Progenitor cell of endocrine pancreas (in vitro differentiated cells): ENCODE data around the gene ZDHHC9. TPM values are rescaled to one million over a fixed set of nuclear protein-coding genes. Genes with fewer than 3 reads are reported as not detected.

Experiments
- DNase-seq: peaks from one replicate; pipeline ENCODE4 v3.0.0; 2021; ENCODE audit warnings: low spot score; ENCODE audit not compliant: unreplicated experiment
- H3K27ac Mint-ChIP-seq: 2 replicates; pipeline ENCODE4 v1.8.0; 2021; ENCODE audit warnings: mild to moderate bottlenecking, moderate library complexity, mixed read lengths
- H3K27me3 Mint-ChIP-seq: 2 replicates; pipeline ENCODE4 v1.8.0; 2021; ENCODE audit warnings: mixed read lengths
- H3K36me3 Mint-ChIP-seq: 2 replicates; pipeline ENCODE4 v1.8.0; 2022; ENCODE audit warnings: mixed read lengths; ENCODE audit not compliant: insufficient read depth
- H3K4me1 Mint-ChIP-seq: 2 replicates; pipeline ENCODE4 v1.8.0; 2021; ENCODE audit warnings: low read depth, mixed read lengths
- H3K4me3 Mint-ChIP-seq: 2 replicates; pipeline ENCODE4 v1.8.0; 2021; ENCODE audit warnings: low read depth, mild to moderate bottlenecking, moderate library complexity, mixed read lengths
- H3K9me3 Mint-ChIP-seq: 2 replicates; pipeline ENCODE4 v1.8.0; 2021; ENCODE audit warnings: low read depth, mixed read lengths
- total RNA-seq: library from RNA; stranded (reverse); gene quantifications from 2 replicates; pipeline ENCODE4 v1.2.1, GENCODE V29; 2021
- TF ChIP-seq, protein P1 (sequence below): fragments of 200-600 bp; sonication (generic); IDR thresholded peaks from one replicate; pipeline ENCODE4 v1.5.0; 2021; ENCODE audit warnings: antibody characterized with exemption, mild to moderate bottlenecking; ENCODE audit not compliant: unreplicated experiment

Gene ZDHHC9
- total RNA-seq, 1 donor from 2014 or later, result 34.0 TPM

DNA sequence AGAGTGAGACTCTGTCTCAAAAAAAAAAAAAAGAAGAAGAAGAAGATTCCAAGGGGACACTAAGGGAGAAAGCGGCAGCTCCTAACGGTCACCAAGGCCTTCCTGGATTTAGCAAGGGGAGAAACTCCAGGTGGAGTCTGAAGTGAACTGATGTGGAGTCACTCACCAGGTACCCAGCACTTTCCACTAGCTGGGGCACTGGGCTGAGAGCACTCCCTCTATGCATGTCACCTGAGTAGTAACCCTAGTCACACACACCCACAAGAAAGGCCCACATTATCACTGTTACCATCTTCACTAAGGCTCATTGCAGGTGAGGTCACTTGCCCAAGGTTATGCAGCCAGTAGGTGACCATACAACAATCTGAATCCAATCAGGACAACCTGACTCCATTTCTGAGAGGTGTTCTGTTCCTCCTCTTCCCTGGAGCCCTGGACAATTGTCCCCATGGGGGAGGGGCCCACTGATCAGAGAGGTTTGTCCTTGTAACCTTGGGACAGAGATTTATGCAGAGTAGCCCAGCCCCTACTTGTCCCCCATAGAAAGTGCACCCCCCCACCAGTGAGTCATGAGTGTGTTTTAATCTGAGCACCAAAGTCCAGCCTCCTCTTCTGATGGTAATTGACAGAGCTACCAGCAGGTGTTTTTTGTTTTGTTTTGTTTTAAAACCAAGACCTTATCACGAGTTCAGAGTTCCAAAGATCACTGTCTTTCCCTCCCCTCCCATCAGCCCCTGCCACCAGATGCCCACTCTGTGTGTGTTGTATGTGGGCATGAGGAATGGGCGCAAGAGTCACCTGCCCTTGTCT is 69.8 kb downstream of the ZDHHC9 start:
- no peak overlapping the region for H3K4me3 Mint-ChIP-seq
- H3K9me3 Mint-ChIP-seq, result peaks cover under 1% of the 10 kb centered on the region
- TF ChIP-seq, protein P1, sequence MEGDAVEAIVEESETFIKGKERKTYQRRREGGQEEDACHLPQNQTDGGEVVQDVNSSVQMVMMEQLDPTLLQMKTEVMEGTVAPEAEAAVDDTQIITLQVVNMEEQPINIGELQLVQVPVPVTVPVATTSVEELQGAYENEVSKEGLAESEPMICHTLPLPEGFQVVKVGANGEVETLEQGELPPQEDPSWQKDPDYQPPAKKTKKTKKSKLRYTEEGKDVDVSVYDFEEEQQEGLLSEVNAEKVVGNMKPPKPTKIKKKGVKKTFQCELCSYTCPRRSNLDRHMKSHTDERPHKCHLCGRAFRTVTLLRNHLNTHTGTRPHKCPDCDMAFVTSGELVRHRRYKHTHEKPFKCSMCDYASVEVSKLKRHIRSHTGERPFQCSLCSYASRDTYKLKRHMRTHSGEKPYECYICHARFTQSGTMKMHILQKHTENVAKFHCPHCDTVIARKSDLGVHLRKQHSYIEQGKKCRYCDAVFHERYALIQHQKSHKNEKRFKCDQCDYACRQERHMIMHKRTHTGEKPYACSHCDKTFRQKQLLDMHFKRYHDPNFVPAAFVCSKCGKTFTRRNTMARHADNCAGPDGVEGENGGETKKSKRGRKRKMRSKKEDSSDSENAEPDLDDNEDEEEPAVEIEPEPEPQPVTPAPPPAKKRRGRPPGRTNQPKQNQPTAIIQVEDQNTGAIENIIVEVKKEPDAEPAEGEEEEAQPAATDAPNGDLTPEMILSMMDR, result no peak
- DNase-seq, result no peak
- H3K4me1 Mint-ChIP-seq, result peaks cover 1% of the 10 kb centered on the region
- H3K27ac Mint-ChIP-seq, result no peak overlapping the region
- H3K36me3 Mint-ChIP-seq, result no peaks in the 10 kb centered on the region
- no peaks in the 10 kb centered on the region for H3K27me3 Mint-ChIP-seq

DNA sequence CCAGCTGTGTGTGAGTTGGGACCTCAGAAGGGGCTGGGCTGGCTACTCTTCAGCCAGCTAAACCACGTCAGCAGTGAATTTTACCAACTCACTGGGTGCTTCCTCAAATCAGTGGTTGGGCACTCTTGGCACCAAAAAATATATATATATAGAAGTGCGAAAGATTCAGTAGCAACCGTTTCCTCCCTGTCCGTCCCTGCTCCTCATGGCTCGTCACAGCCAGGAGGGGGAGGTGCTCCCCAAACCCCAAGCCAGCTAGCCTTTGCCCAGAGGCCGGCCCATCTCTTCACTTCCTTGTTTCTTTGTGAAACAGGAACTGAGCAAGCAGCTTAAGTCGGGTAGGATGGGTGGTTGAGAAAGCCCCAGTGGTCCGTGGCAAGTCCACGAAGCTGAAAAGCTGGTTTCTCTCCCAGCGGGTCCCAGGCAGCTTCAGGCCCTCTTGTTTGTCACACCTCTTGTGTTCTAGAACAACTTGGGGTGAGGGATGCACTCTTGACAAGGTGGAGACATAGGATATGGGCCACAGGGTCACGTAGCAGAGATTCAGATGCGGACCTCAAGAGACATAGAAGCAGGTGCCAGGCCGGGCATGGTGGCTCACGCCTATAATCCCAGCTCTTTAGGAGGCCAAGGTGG is 70.8 kb downstream of the ZDHHC9 start:
- Mint-ChIP-seq H3K27ac (no peak overlapping the region), H3K9me3 (no peaks in the 10 kb centered on the region)

GRCh38 chrX:129771266-129771995 is 72.3 kb downstream of the ZDHHC9 start:
- DNase-seq, result no peak
- Mint-ChIP-seq H3K27ac (no peak overlapping the region), H3K36me3 (no peaks in the 10 kb centered on the region), H3K27me3 (no peaks in the 10 kb centered on the region), H3K4me1 (no peaks in the 10 kb centered on the region), H3K4me3 (no peak overlapping the region), H3K9me3 (no peaks in the 10 kb centered on the region)
- TF ChIP-seq, protein P1, result no peak

More for the DNA sequence above, 70.8 kb downstream of the ZDHHC9 start:
- Mint-ChIP-seq H3K4me1 (peaks cover 1% of the 10 kb centered on the region), H3K36me3 (no peaks in the 10 kb centered on the region), H3K27me3 (no peaks in the 10 kb centered on the region), H3K4me3 (no peak overlapping the region)
- TF ChIP-seq, protein P1, result no peak
- DNase-seq, result no peak

- H3K36me3 Mint-ChIP-seq, result no peaks in the 10 kb centered on the region
- H3K27me3 Mint-ChIP-seq, result no peaks in the 10 kb centered on the region
- no peak overlapping the region for H3K4me3 Mint-ChIP-seq
- H3K9me3 Mint-ChIP-seq, result no peaks in the 10 kb centered on the region
- H3K4me1 Mint-ChIP-seq, result no peaks in the 10 kb centered on the region
- no peak overlapping the region for H3K27ac Mint-ChIP-seq
- no peak for DNase-seq
- TF ChIP-seq, protein P1, result no peak
Measured at GRCh38 chrX:129769467-129770154, 74.1 kb downstream of the ZDHHC9 start.
